NCI-H345 treated with DMSO at 0.1 percent for 48 hours (cell line): ENCODE data around the gene YWHAQ.
"Not testable (repeated sequence)": the region's sequence is repeated elsewhere in the genome, so short reads cannot be mapped to it uniquely, and the experiment has no call there.

Source experiments
- DNase-seq: peaks from one replicate; lab custom pipeline; 2025; ENCODE audit not compliant: unreplicated experiment; lab: John Stamatoyannopoulos, UW

Gene YWHAQ

DNA sequence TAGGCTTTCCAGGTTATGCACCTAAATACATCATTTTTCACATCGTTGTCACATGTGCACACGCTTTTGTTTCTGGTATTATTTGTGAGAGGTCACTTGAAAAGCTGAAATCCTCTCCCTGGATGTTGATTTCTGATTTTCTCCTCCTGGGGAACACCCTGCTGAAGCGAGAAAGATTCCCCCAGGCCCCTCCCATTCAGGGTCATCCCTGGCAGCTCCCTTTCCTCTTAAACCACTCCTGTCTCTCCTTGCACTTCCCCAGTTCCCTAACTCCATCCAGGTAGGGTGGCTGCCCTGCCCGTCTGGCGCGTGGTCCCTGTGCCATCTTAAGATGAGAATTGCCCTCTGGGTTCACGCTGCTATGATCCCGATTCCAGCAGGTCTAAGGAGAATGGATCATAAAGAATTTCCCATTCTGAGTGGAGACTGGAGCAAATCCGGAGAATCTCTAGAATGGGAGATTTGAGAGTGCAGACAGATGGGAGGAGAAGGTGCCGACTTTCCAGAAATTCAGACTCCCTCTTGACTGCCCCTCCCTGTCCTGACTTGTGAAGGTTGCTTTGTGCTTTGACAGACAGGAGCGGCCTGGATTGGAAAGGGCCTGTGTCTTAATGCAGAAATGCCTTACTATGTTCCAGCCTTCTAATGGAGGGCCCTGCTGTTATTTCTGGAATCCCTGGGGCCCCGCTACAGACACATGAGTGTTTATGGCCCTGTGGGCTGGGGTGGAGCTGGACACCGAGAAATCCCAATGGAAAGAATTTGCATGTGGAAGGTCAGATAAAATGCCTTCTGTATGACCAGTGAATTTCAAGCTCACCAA lies 1.3 kb upstream of the YWHAQ start:
- no peak for DNase-seq

DNA sequence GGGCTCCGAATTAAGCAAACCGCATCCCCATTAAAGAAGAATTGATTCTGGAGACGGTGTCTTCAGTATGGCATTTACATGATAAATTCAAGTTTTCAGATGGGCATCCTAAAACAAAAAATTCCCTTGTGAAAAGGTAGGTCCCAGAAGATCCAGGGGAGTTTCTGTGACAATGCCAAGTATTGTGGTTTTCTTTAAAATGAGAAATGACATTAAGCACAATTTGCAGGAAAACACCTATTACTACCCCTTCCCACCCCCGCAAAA lies 689 bp upstream of the YWHAQ start:
- DNase-seq, result no peak

DNA sequence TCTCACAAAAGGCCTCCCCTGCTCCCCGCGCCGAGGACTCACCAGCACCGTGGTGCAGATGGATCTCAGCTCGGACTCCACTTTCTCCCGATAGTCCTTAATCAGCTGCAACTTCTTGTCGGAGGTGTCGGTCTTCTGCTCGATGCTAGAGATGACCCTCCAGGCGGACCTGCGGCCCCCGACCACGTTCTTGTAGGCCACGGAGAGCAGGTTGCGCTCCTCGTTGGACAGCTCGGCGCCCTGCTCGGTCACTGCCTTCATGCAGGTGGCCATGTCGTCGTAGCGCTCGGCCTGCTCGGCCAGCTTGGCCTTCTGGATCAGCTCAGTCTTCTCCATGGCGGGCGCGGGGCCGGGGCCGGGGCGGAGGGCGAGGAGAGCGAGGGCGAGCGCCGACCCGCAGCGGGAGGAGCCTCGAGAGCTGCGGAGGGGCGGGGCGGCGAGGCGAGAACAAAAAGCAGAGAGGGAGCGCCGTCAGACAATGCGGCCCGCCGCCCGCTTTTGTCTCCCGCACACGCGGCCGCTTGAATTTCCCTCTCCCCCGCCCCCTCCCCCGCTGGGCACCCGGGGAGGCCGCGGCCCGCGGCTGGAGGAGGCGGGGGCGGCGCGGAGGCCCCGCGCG lies 571 bp downstream of the YWHAQ start:
- peak; percentile 85 for DNase-seq

DNA sequence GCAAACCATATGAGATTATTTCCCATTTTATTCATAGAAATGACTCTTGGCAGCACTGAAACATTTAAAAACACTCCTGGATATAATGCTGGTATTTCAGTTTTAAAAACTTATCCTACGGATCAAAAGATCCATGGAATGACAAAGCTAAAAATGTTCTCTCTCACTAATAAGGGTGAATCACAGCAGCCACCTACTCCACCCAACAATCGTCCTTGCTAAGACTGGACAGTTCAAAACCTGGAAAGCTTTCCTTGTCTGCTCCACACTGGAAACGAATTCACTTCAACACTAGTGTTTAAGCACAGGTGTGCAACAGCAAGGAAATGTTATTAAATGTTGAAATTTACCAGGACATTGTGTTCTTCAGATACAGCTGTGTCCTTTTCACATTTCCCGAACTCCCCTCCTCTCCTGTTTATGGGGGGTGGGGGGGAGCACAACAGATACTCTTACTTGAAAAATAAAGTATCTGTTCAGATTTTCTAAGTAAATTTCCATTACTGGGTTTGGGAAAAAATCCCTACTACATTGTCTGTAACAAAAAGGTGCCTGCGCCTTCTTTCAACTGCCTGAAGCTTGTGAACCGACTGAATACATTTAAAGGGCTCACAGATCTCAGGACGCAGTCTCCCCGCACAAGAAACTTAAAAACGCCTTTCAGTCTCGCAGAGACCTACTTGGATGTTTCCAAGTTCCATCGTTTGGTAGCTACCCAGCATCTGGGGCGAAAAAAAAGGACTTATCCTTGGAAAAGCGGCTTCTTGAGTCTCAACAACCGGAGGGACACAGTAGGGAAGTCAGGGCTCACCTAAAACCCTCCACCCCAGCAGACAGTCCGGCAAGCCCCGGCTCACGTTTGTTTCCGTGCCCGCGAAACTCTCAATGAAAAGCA lies 1.3 kb downstream of the YWHAQ start:
- peak; percentile 54 for DNase-seq

DNA sequence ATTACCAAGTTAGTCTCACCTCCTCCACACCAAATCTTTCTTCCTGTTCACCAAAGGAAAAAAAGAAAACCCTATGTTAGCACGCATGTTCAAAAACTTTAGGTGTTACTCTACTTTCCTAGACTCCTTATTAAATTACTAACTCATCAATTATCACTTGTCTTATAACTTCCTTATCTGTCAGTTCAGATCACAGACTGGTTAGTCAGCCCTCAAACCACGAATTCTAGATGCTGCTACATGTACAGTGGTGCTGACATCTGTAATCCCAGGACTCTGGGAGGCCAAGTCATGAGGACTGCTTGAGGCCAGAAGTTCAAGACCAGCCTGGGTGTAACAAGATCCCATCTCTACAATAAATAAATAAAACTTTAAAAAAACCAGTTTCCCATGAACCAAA lies 3.5 kb downstream of the YWHAQ start:
- no peak for DNase-seq

DNA sequence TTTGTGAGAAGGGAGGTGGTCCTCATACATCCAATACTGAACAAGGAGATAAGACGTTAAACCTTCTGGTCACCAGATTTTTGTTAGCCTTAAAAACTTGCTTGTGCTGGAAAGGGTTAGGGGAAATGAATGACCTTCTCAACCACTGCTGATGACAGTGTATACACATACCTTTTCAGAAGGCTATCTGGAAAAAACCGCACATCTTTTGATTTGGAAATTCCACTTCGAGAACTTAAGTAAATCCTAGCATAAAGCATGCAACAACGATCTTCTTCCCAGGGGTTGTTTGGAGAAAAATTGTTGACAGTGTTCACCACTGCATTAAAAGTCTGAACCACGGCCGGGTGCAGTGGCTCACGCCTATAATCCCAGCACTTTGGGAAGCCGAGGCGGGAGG lies 7.6 kb downstream of the YWHAQ start:
- DNase-seq, result no peak

DNA sequence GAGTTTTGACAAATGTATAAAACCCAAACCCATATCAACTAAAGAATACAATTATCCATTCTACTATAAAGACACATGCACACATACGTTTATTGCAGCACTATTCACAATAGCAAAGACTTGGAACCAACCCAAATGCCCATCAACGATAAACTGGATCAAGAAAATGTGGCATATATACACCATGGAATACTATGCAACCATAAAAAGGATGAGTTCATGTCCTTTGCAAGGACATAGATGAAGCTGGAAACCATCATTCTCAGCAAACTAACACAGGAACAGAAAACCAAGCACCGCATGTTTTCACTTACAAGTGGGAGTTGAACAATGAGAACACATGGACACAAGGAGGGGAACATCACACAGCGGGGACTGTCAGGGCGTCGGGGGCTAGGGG lies 9.1 kb downstream of the YWHAQ start:
- not testable (repeated sequence) for DNase-seq

DNA sequence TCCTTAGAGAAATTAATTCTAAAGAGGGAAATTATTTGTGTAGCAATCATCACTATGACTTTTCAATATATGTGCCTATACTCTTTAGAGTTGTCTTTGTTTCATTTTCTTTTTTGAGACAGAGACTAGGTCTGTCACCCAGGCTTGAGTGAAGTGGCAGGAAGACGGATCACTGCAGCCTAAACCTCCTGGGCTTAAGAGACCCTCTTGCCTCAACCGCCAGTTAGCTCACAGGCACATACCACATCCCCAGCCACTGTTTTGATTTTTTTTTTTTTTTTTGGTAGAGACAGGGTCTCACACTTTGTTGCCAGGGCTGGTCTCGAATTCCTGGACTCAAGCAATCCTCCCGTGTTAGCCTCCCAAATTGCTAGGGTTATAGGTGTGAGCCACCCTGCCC lies 12.4 kb downstream of the YWHAQ start:
- DNase-seq, result no peak

DNA sequence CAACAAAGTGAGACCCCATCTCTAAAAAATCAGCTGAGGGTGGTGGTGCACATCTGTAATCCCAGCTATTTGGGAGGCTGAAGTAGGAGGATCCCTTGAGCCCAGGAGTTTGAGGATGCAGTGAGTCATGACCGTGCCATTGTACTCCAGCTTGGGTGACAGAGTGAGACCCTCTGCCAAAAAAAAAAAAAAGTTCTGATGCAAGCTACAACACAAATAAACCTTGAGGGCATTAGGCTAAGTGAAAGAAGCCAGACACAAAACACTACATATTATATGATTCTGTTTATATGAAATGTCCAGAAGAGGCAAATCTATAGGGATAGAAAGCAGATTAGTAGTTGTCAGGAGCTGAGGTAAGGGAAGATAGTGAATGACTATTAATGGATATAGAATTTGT lies 13.0 kb downstream of the YWHAQ start:
- DNase-seq, result no peak

DNA sequence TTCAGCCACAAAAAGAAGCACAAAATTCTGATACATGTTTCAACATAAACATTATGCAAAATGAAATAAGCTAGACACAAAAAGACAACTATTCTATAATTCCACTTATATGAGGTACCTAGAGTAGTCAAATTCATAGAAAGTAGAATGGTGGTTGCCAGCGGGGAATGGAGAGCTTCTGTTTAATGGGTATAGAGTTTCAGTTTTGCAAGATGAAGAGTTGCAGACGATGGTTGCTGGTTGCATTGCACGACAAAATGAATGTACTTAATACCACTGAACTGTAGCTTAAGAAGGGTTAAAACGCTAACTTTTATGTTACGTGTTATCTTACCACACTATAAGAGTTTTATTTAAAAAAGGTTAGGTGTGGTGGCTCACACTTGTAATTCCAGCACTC lies 13.5 kb downstream of the YWHAQ start:
- no peak for DNase-seq

DNA sequence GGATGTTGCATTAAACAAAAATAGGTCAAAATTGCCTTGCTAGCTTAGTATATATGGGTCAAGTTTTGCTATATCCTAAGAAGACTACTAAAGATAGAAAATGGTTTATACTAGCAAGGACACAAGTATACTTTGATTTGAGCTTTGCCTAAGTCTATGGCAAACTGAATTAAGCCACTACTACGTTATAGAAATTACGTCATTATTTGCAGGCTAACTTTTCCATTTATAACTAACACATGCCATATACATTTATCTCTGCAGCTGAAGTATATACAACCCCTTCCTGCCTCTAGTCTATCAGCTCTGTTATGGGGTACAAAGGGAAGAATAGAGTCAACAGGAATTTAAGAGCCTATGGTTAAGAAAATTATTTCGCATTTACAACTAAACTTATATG lies 16.2 kb downstream of the YWHAQ start:
- DNase-seq, result no peak

DNA sequence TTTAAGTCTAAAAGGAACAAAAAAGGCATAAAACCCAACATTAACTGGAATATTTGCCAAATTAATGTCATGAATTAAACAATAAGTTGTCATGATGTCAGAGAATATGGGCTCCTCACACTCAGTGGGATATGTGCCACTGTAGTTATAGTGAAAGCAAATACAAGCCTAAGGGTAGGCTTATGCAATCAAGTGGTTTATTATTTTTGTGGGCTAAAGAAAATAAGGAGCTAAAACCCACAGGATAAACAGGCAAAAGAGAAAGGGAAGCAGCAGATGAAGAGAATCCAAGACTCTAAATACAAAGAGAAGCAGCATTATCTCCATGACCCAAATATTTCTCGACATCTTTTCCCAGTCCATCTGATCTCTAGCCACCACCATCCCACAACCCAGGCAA lies 17.5 kb downstream of the YWHAQ start:
- DNase-seq, result no peak

DNA sequence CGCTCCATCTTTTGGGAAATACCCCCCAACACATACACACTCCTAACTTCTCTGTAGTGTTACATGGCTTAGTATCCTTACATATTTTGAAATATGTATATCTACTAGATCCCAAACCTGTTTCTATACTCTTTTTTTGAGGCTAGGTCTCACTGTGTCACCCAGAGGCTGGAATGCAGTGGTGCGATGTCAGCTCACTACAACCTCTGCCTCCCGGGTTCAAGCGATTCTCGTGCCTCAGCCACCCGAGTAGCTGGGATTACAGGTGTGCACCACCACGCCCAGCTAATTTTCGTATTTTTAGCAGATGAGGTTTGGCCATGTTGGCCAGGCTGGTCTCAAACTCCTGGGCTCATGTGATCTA lies 19.3 kb downstream of the YWHAQ start:
- DNase-seq, result not testable (repeated sequence)

DNA sequence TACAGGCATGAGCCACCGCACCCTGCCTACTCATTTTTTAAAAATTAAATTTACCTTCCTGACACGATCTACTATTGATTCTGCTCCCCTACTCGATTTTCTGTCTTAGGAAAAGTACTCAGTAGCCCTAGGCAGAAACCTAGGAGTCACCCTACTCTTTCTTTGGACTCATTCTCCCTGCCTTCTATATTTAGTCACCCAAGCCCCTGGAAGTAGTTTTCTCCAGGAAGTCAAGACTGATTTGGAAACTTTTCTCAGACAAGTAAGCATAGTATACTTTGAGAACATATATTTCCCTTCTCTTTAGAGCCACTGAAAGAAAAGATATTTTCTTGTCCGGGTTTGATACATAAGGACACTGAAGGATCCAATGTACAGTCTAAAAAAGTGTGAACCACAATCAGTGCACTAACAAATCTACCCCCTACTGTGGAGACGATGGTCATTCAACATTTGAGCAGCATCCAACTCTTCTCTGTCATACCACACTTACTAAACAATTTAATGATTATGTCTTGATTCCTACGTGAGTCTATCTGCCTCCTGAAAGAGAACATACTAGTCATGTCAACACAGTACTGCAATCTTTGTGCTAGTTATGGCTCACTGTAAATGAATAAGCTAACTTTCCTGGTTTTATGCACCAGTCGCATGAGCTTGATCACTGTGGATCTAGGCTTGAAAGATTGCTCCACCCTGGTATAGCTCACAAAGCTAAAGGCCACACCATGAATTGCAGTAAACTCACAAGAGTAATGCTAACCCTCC lies 19.8 kb downstream of the YWHAQ start:
- no peak for DNase-seq

DNA sequence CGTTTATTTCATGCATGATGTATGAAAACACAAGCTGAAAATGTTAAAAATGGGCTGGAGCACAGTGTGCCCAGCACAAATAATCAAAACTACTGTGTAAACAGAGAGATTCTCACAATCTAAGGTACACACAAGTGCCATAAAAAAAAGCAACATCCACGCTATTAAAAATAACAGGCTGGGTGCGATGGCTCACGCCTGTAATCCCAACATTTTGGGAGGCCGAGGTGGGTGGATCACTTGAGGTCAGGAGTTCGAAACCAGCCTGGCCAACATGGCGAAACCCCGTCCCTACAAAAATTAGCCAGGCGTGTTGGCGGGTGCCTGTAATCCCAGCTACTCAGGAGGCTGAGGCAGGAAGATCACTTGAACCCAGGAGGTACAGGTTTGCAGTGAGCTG lies 22.3 kb downstream of the YWHAQ start:
- not testable (repeated sequence) for DNase-seq

DNA sequence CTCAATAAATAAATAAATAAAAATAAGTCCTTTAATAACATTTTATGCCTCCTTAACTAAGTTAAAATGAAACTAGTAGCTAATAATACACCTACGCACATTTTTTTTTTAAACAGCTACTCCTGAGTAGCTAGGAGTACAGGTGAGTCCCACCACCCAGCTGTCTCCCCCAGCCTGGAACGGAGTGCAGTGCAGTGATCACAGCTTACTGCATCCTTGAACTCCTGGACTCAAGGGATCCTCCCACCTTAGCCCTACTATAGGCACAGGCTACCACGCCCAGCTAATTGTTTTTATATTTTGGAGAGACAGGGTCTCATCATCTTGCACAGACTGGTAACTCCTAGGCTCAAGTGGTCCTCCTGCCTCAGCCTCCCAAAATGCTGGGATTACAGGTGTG lies 28.4 kb downstream of the YWHAQ start:
- DNase-seq, result no peak

DNA sequence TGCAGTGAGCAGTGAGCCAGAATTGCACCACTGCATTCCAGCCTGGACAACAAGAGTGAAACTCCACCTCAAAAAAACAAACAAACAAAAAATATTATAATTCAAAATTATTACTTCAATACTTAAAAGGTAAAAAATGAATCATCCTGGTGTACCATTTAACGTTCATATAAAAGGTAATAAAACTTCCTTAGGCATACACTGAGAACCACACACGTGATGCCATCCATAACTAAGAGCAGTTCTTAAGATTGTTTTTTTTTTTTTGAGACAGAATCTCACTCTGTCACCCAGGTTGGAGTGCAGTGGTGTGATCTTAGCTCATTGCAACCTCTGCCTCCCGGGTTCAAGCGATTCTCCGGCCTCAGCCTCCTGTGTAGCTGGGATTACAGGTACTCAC lies 29.4 kb downstream of the YWHAQ start:
- no peak for DNase-seq

DNA sequence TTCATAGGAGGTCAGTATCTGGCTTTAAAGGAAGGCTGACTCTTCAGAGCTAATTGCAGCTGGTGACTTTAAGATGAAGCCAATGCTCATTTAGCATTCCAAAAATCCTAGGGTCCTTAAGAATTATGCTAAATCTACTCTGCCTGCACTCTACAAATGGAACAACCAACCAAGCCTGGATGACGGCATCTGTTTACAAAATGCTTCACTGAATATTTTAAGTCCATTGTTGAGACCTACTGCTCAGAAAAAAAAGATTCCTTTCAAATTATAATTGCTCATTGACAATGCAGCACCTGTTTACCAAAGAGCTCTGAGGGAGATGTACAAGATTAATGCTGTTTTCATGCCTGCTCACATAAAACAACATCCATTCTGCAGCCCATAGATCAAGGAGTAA lies 31.4 kb downstream of the YWHAQ start:
- DNase-seq, result no peak

DNA sequence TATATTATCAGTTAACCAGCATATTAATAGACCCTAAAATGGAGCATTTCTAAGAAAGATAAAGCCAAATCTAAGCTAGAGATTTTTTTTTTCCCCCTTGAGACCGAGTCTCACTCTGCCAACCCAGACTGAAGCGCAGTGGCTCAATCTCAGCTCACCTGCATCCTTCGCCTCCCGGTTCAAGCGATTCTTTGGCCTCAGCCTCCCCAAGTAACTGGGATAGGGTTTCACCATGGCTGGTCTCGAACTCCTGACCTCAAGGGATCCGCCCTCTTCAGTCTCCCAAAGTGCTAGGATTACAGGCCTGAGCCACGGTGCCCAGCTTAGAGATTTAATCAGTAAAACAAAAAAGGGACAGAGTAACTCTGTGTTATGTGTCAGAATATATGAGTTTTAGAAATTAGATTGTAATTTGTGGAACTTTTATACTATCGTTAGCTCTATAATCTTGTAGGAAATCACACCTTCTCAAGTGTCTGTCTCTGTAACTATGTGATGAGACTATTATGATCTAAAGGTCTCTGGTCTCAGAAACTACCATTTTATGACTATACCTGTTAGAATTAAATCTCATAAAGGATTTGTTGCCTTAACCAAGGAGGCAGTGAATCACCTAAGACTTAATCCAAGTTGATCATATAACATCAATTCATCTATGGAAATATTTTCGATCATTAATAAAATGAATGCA lies 34.0 kb downstream of the YWHAQ start:
- no peak for DNase-seq

DNA sequence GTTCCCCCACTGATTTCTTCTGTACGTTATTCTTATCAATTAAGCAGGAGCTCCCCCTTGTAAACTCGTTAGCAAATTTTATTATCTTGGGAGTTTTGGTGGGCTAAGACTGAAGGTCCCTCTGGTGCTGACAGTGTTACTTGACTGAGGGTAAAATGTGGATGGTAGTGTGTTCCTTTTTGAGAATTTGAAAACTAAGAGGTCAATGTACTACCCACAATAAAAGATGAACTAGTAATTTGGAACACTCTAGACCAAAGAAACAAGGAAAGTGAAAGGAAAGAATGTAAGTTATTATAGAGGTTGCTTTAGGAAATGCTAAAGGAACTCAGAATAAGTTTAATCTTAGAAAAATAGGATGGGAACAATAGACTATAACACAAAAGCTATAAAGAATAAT lies 35.1 kb downstream of the YWHAQ start:
- no peak for DNase-seq

DNA sequence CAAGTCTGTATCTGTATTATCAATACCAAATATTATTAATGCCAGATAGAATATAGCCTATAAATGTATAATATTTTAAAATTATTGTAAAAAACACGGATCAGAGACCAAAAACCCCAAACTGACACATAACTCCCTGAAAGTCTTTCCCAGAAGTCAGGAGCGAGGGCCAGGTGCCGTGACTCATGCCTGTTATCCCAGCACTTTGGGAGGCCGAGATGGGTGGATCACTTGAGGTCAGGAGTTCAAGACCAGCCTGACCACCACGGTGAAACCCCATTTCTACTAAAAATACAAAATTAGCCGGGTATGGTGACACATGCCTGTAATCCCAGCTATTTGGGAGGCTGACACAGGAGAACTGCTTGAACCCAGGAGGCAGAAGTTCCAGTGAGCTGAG lies 35.5 kb downstream of the YWHAQ start:
- not testable (repeated sequence) for DNase-seq
